ENCODE data around the gene CCDC102A.

- no peak for TF ChIP-seq ZNF274 (IDR thresholded peaks at IDR 0.05; ENCODE audit: low read depth, low read length)
- TF ChIP-seq ATF3 (IDR thresholded peaks at IDR 0.05): no peak
- no peak for TF ChIP-seq POLR2AphosphoS5 (IDR thresholded peaks at IDR 0.05; ENCODE audit: low read depth, low read length)
- TF ChIP-seq CTCF (IDR thresholded peaks at IDR 0.05 in 2 of 3, conservative IDR thresholded peaks at IDR 0.05 in 1 of 3; ENCODE audit: borderline replicate concordance in 1 of 3, insufficient read depth in 1 of 3, low read depth in 2 of 3, low read length in 2 of 3): no peak
- TF ChIP-seq, protein P1, sequence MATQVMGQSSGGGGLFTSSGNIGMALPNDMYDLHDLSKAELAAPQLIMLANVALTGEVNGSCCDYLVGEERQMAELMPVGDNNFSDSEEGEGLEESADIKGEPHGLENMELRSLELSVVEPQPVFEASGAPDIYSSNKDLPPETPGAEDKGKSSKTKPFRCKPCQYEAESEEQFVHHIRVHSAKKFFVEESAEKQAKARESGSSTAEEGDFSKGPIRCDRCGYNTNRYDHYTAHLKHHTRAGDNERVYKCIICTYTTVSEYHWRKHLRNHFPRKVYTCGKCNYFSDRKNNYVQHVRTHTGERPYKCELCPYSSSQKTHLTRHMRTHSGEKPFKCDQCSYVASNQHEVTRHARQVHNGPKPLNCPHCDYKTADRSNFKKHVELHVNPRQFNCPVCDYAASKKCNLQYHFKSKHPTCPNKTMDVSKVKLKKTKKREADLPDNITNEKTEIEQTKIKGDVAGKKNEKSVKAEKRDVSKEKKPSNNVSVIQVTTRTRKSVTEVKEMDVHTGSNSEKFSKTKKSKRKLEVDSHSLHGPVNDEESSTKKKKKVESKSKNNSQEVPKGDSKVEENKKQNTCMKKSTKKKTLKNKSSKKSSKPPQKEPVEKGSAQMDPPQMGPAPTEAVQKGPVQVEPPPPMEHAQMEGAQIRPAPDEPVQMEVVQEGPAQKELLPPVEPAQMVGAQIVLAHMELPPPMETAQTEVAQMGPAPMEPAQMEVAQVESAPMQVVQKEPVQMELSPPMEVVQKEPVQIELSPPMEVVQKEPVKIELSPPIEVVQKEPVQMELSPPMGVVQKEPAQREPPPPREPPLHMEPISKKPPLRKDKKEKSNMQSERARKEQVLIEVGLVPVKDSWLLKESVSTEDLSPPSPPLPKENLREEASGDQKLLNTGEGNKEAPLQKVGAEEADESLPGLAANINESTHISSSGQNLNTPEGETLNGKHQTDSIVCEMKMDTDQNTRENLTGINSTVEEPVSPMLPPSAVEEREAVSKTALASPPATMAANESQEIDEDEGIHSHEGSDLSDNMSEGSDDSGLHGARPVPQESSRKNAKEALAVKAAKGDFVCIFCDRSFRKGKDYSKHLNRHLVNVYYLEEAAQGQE (IDR thresholded peaks at IDR 0.05; ENCODE audit: low read depth): no peak
- no peak for TF ChIP-seq EZH2 (IDR thresholded peaks at IDR 0.05)
- TF ChIP-seq SP1 (IDR thresholded peaks at IDR 0.05; ENCODE audit: low read depth): no peak
- TF ChIP-seq ZFX (IDR thresholded peaks at IDR 0.05): no peak
These were observed 26.5 kb upstream of the CCDC102A start for GRCh38 chr16:57562669-57563486.

All from HCT116 (cell line).